GM19193 (cell line): ENCODE measurements around the gene GFAP.

Source experiments
- POLR2A ChIP-seq: IDR thresholded peaks from 4 replicates; pipeline ENCODE4 v1.6.1; 2011; ENCODE audit not compliant: insufficient read depth, insufficient read length; ENCODE audit errors: extremely low read depth

Gene GFAP

DNA sequence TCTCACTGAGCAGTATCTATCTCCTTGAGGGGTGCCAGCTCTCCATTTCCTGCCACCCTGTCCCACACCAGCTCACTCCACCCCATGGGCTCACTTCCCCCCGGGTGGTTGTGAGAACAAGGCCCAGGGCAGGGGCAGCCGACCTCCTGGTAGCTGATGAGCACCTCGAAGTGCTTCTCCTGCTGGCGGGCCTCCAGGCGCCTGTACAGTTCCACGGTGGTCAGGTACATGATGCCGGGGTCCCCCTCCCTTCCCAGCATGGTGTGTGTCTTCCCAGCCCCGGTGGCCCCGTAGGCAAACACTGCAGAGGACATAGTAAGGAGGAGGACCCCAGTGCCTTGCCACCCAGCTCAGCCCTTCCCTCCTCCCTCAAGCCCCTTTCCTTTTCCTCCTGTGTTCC is 19.8 kb upstream of the GFAP start:
- TF ChIP-seq POLR2A = no peak

DNA sequence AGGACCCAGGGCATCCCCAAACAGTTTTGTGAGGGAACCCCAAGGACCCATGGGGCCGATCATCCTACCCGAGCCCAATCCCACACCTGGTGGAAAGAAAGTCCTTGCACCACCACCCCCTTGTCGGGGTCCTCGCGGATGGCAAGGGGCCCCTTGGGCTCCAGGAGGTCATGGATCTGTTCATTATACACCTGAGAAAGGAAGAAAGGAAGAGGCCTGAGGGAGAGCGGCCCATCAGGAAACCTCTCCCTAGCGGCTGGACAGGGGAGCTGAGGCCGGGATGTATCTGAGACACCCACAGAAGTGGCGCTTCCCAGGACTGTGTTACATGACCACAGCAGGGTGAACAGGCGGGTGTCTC is 19.4 kb upstream of the GFAP start:
- no peak for TF ChIP-seq POLR2A

- TF ChIP-seq POLR2A = no peak
Observed at GRCh38 chr17:44933824-44934744, 18.8 kb upstream of the GFAP start.

DNA sequence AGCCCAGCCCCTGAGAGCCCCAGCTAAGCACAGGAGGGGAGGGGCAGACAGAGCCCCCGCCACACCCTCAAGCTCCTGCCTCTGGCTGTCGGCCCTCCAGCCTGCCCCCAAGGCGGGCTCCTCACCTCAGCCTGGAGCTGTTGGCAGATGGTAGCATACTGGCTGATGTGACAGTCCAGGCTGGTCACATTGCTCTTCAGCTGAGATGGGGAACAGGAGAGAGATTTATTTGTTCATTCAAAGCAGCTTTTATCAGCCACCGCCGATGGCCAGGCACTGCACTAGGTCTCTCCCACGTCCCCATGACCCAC is 17.4 kb upstream of the GFAP start:
- TF ChIP-seq POLR2A = no peak

- no peak for TF ChIP-seq POLR2A
Observed at GRCh38 chr17:44932096-44932786, 16.9 kb upstream of the GFAP start.

- TF ChIP-seq POLR2A = no peak
Observed at GRCh38 chr17:44931376-44931775, 16.1 kb upstream of the GFAP start.

DNA sequence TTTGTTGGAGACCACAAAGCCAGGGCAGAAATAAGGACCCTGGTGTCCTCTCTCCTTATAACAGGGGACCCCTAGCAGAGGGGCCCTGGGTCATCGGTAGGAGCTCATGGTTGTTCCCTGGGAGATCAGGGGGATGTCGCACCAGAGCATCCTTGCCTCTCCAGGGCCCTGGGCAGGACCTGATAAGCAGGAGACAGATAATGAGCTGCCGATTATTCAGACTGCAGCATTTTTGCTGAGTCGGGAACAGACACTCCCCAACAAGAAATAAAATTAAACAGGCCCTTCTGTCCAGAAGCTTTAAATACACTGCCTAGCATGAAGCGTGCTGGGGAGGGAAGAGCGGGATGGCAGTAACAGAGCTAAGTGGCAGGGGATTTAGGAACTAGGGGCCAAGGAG is 15.4 kb upstream of the GFAP start:
- TF ChIP-seq POLR2A = no peak

DNA sequence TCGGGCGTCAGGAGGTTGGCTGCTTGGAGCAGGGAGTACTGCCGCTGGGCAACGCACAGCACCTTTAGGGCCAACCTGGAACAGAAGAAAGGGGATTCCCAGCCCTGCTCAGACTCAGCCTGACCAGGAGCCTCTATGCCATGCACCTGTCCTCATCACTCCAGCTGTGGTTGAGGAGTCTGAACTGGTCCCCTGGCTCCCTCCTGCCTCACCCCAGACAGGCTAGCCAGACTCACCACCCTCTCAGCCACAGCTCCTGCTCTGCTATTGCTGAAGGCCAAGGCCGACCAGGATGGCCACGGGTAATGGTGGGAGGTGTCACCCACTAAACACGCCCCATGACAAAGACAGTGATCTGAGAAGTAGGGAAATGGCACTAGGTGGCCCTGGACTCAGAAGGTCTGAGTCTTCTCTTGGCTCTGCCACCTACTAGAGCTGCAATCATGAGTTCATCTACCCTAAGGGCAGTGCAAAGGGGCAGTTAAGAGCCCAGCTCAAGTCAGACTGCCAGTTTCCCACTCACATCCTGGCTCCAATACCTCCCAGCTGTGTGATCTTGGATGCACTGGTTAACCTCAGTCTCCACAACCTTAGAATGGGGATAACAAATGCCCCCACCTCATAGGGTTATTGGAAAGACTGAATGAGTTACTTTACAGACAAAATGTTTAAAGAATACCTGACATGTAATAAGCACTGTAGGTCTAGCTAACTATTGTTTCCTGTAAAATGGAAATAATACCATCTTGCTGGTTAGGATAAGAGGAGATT is 13.8 kb upstream of the GFAP start:
- peak; percentile 20 for TF ChIP-seq POLR2A

- TF ChIP-seq POLR2A = no peak
Observed at GRCh38 chr17:44928136-44928535, 12.8 kb upstream of the GFAP start.

DNA sequence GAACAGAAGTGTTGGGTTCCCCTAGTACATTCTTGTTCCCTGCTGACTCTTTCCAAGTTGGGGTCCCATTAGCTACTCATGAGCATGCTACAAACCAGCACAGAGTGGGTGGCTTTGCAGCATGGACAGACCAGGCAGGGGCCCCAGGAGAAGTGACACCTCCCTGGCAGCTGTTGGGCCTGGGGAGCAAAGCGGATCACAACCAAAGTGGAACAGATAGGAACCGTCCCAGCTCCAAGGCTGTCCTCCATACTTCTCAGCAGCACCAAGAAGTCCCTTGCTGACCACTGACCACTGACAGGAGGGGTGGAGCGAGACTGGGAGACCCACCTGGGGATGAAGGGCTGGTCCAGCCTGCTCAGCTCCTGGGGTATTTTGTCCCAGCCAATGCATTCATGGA is 12.4 kb upstream of the GFAP start:
- TF ChIP-seq POLR2A = no peak

DNA sequence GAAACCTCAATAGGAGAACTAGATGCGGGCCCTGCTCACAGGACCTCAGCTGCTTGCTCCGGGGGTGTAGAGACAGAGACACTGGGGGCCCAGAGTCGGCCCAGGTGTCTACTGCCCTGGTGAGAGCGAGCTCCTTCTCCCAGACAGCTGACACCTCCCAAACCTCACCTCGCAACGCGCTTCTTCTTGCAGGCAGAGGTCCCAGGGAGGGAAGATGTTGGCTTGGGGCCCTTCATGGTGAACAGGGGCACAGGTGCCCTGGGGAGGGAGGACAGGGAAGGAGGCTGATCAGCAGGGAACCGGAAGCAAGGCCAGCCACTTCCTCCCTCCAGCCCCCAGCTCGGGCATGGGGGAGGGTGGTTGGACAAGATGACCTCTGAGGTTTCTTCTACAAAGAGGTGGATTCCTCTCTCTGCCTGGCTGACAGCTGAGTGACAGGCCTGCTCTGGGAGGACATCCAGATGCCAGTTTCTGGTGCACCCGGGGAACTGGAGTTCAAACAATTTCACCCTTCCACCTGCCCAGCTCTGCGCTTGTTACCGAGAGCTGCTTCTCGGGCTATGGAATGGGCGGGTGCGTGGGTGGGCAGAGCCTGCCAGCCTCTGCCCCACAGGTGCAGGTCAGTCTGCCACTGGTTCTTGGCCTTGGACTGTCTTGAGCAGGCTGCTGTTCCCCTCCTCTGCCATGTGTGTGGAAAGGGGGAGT is 11.7 kb upstream of the GFAP start:
- TF ChIP-seq POLR2A = no peak

DNA sequence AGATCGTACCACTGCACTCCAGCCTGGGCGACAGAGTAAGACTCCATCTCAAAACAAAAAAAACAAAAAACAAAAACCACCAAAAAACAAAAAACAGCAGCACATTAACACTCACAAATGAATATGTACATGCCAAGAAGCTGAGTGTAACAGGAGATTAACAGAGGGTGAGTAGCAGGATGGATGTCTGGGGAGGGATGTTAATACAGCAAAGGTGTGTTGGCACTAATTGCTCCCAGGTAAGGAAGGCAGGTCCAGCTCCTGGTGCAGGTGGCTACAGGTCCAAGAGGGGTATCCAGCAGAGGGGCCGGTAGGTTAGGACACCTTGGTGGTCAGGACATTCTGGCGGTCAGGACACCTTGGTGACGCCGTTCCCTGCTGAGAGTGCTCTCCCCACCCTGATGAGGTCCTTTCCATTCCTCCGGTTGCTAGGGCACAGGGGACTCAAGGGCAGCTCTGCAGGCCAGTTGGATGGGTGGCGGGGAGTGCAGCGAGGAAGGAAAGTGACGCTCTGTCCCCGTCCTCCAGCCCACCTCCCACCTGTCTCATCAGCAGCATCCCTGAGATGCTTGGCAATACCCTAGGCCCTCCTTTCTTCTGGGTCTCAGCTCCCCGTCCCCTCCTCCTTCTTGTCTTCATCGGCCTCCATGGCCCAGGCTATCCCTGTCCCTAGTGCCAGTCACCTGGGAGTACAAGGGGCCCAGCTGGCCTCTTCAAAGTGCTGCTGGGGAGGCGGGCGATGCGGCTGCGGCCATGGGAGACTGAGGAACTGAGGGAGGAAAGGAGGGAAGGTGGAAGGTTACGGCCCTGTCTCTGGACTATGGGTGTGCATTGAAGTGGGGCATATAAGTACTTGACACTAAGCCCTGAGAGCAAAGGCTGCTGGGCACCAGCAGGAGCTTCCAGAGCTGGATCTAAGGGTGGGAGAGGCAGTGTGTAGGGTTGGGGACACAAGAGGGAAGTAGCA is 10.7 kb upstream of the GFAP start:
- no peak for TF ChIP-seq POLR2A

- TF ChIP-seq POLR2A = no peak
Observed at GRCh38 chr17:44924107-44924544, 8.8 kb upstream of the GFAP start.
